Left lung (tissue), 10 donors: ENCODE data around the gene AURKB. TPM values are rescaled to one million over a fixed set of nuclear protein-coding genes. Genes with fewer than 3 reads are reported as not detected.
A peak's percentile ranks its signal among the peaks of the same experiment; 100 is the strongest.

ENCODE experiments used
- ATAC-seq: fragments of 200-7000 bp; cut with Tn5 transposase; one replicate; pipeline ENCODE4 v1.9.1; 2020; ENCODE audit warnings: moderate library complexity
- DNase-seq, 4 donors: peaks; one replicate each; pipeline ENCODE4 v3.0.0-alpha.2; 2013 to 2020
- H3K27ac ChIP-seq, 2 donors: fragments of 200-600 bp; sonication (generic) in 1 of 2; one replicate each; pipeline versions ENCODE4 v1.5.0 to v1.8.0; 2020 to 2021
- H3K27me3 ChIP-seq, 2 donors: fragments of 200-600 bp; sonication (generic) in 1 of 2; one replicate each; pipeline versions ENCODE4 v1.5.0 to v1.8.0; 2020 to 2021
- H3K36me3 ChIP-seq, 2 donors: fragments of 200-600 bp; sonication (generic) in 1 of 2; one replicate each; pipeline versions ENCODE4 v1.5.0 to v1.8.0; 2020 to 2021
- H3K4me1 ChIP-seq, 2 donors: fragments of 200-600 bp; one replicate each; pipeline ENCODE4 v1.8.0; 2021
- H3K4me3 ChIP-seq, 2 donors: fragments of 200-600 bp; sonication (generic) in 1 of 2; one replicate each; pipeline versions ENCODE4 v1.5.0 to v1.8.0; 2020 to 2021; ENCODE audit warnings: mild to moderate bottlenecking in 1 of 2
- H3K9me3 ChIP-seq, 2 donors: fragments of 200-600 bp; sonication (generic) in 1 of 2; one replicate each; pipeline versions ENCODE4 v1.5.0 to v1.8.0; 2020 to 2021
- CTCF ChIP-seq, 2 donors: fragments of 200-600 bp; sonication (generic) in 1 of 2; IDR thresholded peaks; one replicate each; pipeline versions ENCODE4 v1.5.0 to v1.8.0; 2021; ENCODE audit warnings: antibody characterized with exemption in 2 of 2
- intact Hi-C, 2 donors: fragments of 100-400 bp; cut with DNase I; formaldehyde crosslinking; loops; one replicate each; pipeline versions ENCODE4 v1.11.2 to v1.14.2; 2022
- polyA plus RNA-seq, 6 donors: library from polyadenylated mRNA; unstranded; fragments of 120-200 nt; gene quantifications; one replicate each; pipeline ENCODE4 v1.2.1, GENCODE V29; 2013; ENCODE audit not compliant: insufficient read length in 6 of 6
- total RNA-seq, 2 donors: library from RNA; stranded (reverse); fragmentation: NEBNext Ultra II Directional; extraction: Animal tissue kit (Norgen Biotek cat#: 25700); gene quantifications; one replicate each; pipeline ENCODE4 v1.2.1, GENCODE V29; 2021
- donor health status: DM: no; HTN: yes; CAD: no.
- donor health status: DM: no; HTN: no; CAD: no.

Gene AURKB
- total and polyA plus RNA-seq, 8 donors, result 2.7 to 58.0 (median 31.8) TPM

GRCh38 chr17:8176998-8177731, 33.2 kb downstream of the AURKB start:
- no peak for TF ChIP-seq CTCF (IDR thresholded peaks at IDR 0.05)
- Histone ChIP-seq H3K9me3 (no peaks in the 10 kb centered on the region), H3K4me1 (peaks cover 15 to 35% of the 10 kb centered on the region in 2 donors), H3K27me3 (no peaks in the 10 kb centered on the region), H3K27ac (peak overlapping the region; percentile 80 to 85), H3K36me3 (no peaks in the 10 kb centered on the region), H3K4me3 (peak overlapping the region in 1 of 2 donors; percentile 54)
- intact Hi-C loops, result no loop called here
- ATAC-seq (no peak), DNase-seq (no peak)

GRCh38 chr17:8176197-8176940, 34.0 kb downstream of the AURKB start, which contains the start of gene TMEM107:
TMEM107 (minus strand) TSS chr17:8176380; CDS start chr17:8176286, 94 bp downstream.
- DNase-seq, result peak; percentile 87 to 98 (median 93)
- intact Hi-C loops, result no loop called here
- no peak for TF ChIP-seq CTCF (IDR thresholded peaks at IDR 0.05)
- Histone ChIP-seq H3K36me3 (no peaks in the 10 kb centered on the region), H3K9me3 (no peaks in the 10 kb centered on the region), H3K4me3 (peak within 1 kb of the TSS; percentile 48 to 54), H3K27me3 (no peaks in the 10 kb centered on the region), H3K27ac (peak within 1 kb of the TSS; percentile 80 to 85), H3K4me1 (peaks cover 15 to 35% of the 10 kb centered on the region in 2 donors)
- peak; percentile 86 for ATAC-seq

GRCh38 chr17:8175795-8176196, 34.6 kb downstream of the AURKB start:
- intact Hi-C loops, result no loop called here
- ATAC-seq, result peak; percentile 3
- H3K27ac ChIP-seq, result peak overlapping the region; percentile 80 to 85

GRCh38 chr17:8173871-8174322, 36.5 kb downstream of the AURKB start:
- Histone ChIP-seq H3K27me3 (no peaks in the 10 kb centered on the region), H3K27ac (peak overlapping the region; percentile 90 to 93), H3K4me1 (peaks cover 15 to 35% of the 10 kb centered on the region in 2 donors), H3K36me3 (no peaks in the 10 kb centered on the region), H3K4me3 (peak overlapping the region; percentile 21 to 32), H3K9me3 (no peaks in the 10 kb centered on the region)
- TF ChIP-seq CTCF (IDR thresholded peaks at IDR 0.05), result no peak
- DNase-seq (no peak), ATAC-seq (no peak)
- intact Hi-C loops, result no loop called here

More at GRCh38 chr17:8175795-8176196, 34.6 kb downstream of the AURKB start:
- H3K36me3 ChIP-seq, result no peaks in the 10 kb centered on the region
- peak overlapping the region; percentile 48 to 54 for H3K4me3 ChIP-seq
- no peak for DNase-seq
- no peak for TF ChIP-seq CTCF (IDR thresholded peaks at IDR 0.05)
- H3K9me3 ChIP-seq, result no peaks in the 10 kb centered on the region
- no peaks in the 10 kb centered on the region for H3K27me3 ChIP-seq
- H3K4me1 ChIP-seq, result peaks cover 15 to 35% of the 10 kb centered on the region in 2 donors
